GM23338 (cell line): ENCODE measurements around the gene GPR34. TPM values are rescaled to one million over a fixed set of nuclear protein-coding genes. Genes with fewer than 3 reads are reported as not detected.

Experiments
- ATAC-seq: fragments of 200-7000 bp; cut with Tn5 transposase; 3 replicates; pipeline ENCODE4 v1.9.1; 2020
- DNase-seq: peaks from one replicate; pipeline ENCODE4 v3.0.0-alpha.2; 2015; ENCODE audit warnings: low spot score
- H2AFZ ChIP-seq: fragments of 200-600 bp; sonication (generic); 2 replicates; pipeline ENCODE4 v1.8.0; 2016; ENCODE audit warnings: antibody characterized with exemption, mild to moderate bottlenecking, moderate library complexity
- H3F3A ChIP-seq: fragments of 200-600 bp; sonication (generic); replicated peaks from 2 replicates; pipeline ENCODE4 v1.8.0; 2017; ENCODE audit warnings: antibody characterized with exemption, mixed run types, low read depth
- H3K27ac ChIP-seq: fragments of 200-600 bp; sonication (generic); 2 replicates; pipeline ENCODE4 v1.6.1; 2016; ENCODE audit warnings: low read depth
- H3K27me3 ChIP-seq: fragments of 200-600 bp; sonication (generic); 2 replicates; pipeline ENCODE4 v1.8.0; 2016; ENCODE audit warnings: mild to moderate bottlenecking, mixed run types, moderate library complexity; ENCODE audit not compliant: insufficient read depth
- H3K36me3 ChIP-seq: fragments of 200-600 bp; sonication (generic); 2 replicates; pipeline ENCODE4 v1.8.0; 2016; ENCODE audit warnings: mild to moderate bottlenecking; ENCODE audit not compliant: insufficient read depth
- H3K4me1 ChIP-seq: fragments of 200-600 bp; sonication (generic); 2 replicates; pipeline ENCODE4 v1.8.0; 2016; ENCODE audit warnings: mild to moderate bottlenecking, moderate library complexity; ENCODE audit not compliant: insufficient read depth
- H3K4me2 ChIP-seq: fragments of 200-600 bp; sonication (generic); 2 replicates; pipeline ENCODE4 v1.7.1; 2017; ENCODE audit warnings: mixed run types
- H3K4me3 ChIP-seq: fragments of 200-600 bp; sonication (generic); 2 replicates; pipeline ENCODE4 v1.6.1; 2016; ENCODE audit warnings: mixed run types
- H3K79me2 ChIP-seq: fragments of 200-600 bp; sonication (generic); replicated peaks from 2 replicates; pipeline ENCODE4 v1.8.0; 2017; ENCODE audit warnings: mild to moderate bottlenecking; ENCODE audit not compliant: insufficient read depth
- H3K9me2 ChIP-seq: fragments of 200-600 bp; sonication (generic); 2 replicates; pipeline ENCODE4 v1.8.0; 2017; ENCODE audit not compliant: insufficient read depth
- H4K20me1 ChIP-seq: fragments of 200-600 bp; sonication (generic); replicated peaks from 2 replicates; pipeline ENCODE4 v1.8.0; 2017; ENCODE audit warnings: mild to moderate bottlenecking; ENCODE audit not compliant: insufficient read depth
- H3K27ac Mint-ChIP-seq: 2 replicates; pipeline ENCODE4 v1.8.0; 2020; ENCODE audit warnings: inconsistent platforms, mild to moderate bottlenecking, moderate library complexity, mixed read lengths
- H3K27me3 Mint-ChIP-seq: 3 replicates; pipeline ENCODE4 v1.8.0; 2022; ENCODE audit warnings: low read depth, mild to moderate bottlenecking, moderate library complexity, mixed read lengths, inconsistent platforms; ENCODE audit not compliant: insufficient read depth, poor library complexity
- H3K36me3 Mint-ChIP-seq: 3 replicates; pipeline ENCODE4 v1.8.0; 2021; ENCODE audit warnings: low read depth, mild to moderate bottlenecking, inconsistent platforms, moderate library complexity, mixed read lengths
- H3K4me1 Mint-ChIP-seq: 3 replicates; pipeline ENCODE4 v1.8.0; 2020; ENCODE audit warnings: mild to moderate bottlenecking, inconsistent platforms, mixed read lengths
- H3K4me3 Mint-ChIP-seq: 3 replicates; pipeline ENCODE4 v1.8.0; 2021; ENCODE audit warnings: moderate library complexity, mild to moderate bottlenecking, inconsistent platforms, mixed read lengths
- H3K9me3 Mint-ChIP-seq: 3 replicates; pipeline ENCODE4 v1.8.0; 2020; ENCODE audit warnings: moderate library complexity, mild to moderate bottlenecking, inconsistent platforms, mixed read lengths
- CREB1 ChIP-seq: fragments of 250-450 bp; sonication (Bioruptor Pico); IDR thresholded peaks from 2 replicates; pipeline ENCODE4 v1.5.0; 2020; ENCODE audit warnings: low read depth, mild to moderate bottlenecking, moderate library complexity
- CTCF ChIP-seq, 2 experiments: fragments of 200-600 bp in 1 of 2; sonication (generic) in 1 of 2; conservative IDR thresholded peaks; 2 replicates each; pipeline versions ENCODE4 v1.5.1 to v1.6.1; 2016 to 2017; ENCODE audit warnings: antibody characterized with exemption in 2 of 2, low read depth in 2 of 2, mild to moderate bottlenecking in 2 of 2, moderate library complexity in 1 of 2
- ETS1 ChIP-seq: IDR thresholded peaks from 2 replicates; pipeline ENCODE4 v1.6.1; 2016; ENCODE audit warnings: antibody characterized with exemption
- EZH2 ChIP-seq: fragments of 200-600 bp; sonication (generic); IDR thresholded peaks from one replicate; pipeline ENCODE4 v1.8.0; 2017; ENCODE audit warnings: antibody characterized with exemption, mild to moderate bottlenecking, low read depth; ENCODE audit not compliant: unreplicated experiment
- EZH2phosphoT487 ChIP-seq: fragments of 200-600 bp; sonication (generic); IDR thresholded peaks from one replicate; pipeline ENCODE4 v1.8.1; 2018; ENCODE audit warnings: antibody characterized with exemption; ENCODE audit not compliant: unreplicated experiment
- JUNB ChIP-seq: IDR thresholded peaks from one replicate; pipeline ENCODE4 v1.6.1; 2016; ENCODE audit warnings: antibody characterized with exemption; ENCODE audit not compliant: unreplicated experiment
- NANOG ChIP-seq: IDR thresholded peaks from 2 replicates; pipeline ENCODE4 v1.6.1; 2016; ENCODE audit warnings: antibody characterized with exemption, borderline replicate concordance
- POLR2AphosphoS5 ChIP-seq: IDR thresholded peaks from 2 replicates; pipeline ENCODE4 v1.6.1; 2016; ENCODE audit warnings: antibody characterized with exemption, low read depth
- ZNF114 ChIP-seq: fragments of 250-450 bp; sonication (Bioruptor Pico); IDR thresholded peaks from 2 replicates; pipeline ENCODE4 v1.5.0; 2020; ENCODE audit warnings: mild to moderate bottlenecking, moderate library complexity
- ZNF462 ChIP-seq: fragments of 250-450 bp; sonication (Bioruptor Pico); IDR thresholded peaks from 2 replicates; pipeline ENCODE4 v1.5.0; 2020; ENCODE audit warnings: mild to moderate bottlenecking, moderate library complexity
- polyA plus RNA-seq: library from polyadenylated mRNA; unstranded; fragments of >200 nt; fragmentation: Nextera tagmentation; extraction: Ambion mirVana; gene quantifications from 2 replicates; pipeline ENCODE4 v1.2.1, GENCODE V29; 2016
- total RNA-seq: library from RNA; depleted of rRNA; stranded (reverse); fragments of >200 nt; shearing (Covaris generic); gene quantifications from 2 replicates; pipeline ENCODE4 v1.2.3, GENCODE V29; 2014

GPR34 gene
- total and polyA plus RNA-seq, 2 experiments from 2014 or later: 0.55 TPM; not detected in 1

GRCh38 chrX:41722816-41723618 lies 34.2 kb downstream of the GPR34 start (continued):
- TF ChIP-seq ZNF462 (CRISPR knock-in tag) (no peak), EZH2 (no peak), ETS1 (no peak), CREB1 (CRISPR knock-in tag) (no peak), EZH2phosphoT487 (no peak), ZNF114 (CRISPR knock-in tag) (no peak), POLR2AphosphoS5 (no peak), JUNB (no peak)

GRCh38 chrX:41723826-41724225 lies 35.1 kb downstream of the GPR34 start, which contains the start of gene GPR82:
Gene GPR82 (plus strand): TSS chrX:41724181. CDS start chrX:41727027, 2,846 bp downstream.
- Mint-ChIP-seq H3K4me3 (no peak within 1 kb of the TSS), H3K36me3 (peaks cover 28% of the 10 kb centered on the region), H3K4me1 (no peaks in the 10 kb centered on the region), H3K27ac (no peak within 1 kb of the TSS), H3K27me3 (peaks cover 2% of the 10 kb centered on the region), H3K9me3 (peaks cover 14% of the 10 kb centered on the region)
- H3K4me2 ChIP-seq: no peak within 1 kb of the TSS
- H4K20me1 ChIP-seq: no peaks in the 10 kb centered on the region
- no peak within 1 kb of the TSS for H3K4me3 ChIP-seq
- H3K79me2 ChIP-seq: no peaks in the 10 kb centered on the region
- ATAC-seq (no peak), DNase-seq (no peak)
- H3K27me3 ChIP-seq: no peaks in the 10 kb centered on the region
- TF ChIP-seq CTCF (conservative IDR thresholded peaks at IDR 0.05; ENCODE audit: low read depth in 2 of 2) (no peak), POLR2AphosphoS5 (no peak), NANOG (no peak)
- H3K36me3 ChIP-seq: no peaks in the 10 kb centered on the region
- no peaks in the 10 kb centered on the region for H3F3A ChIP-seq
- H3K27ac ChIP-seq: no peak within 1 kb of the TSS
- H3K4me1 ChIP-seq: no peaks in the 10 kb centered on the region
- H3K9me2 ChIP-seq: no peaks in the 10 kb centered on the region
- no peak within 1 kb of the TSS for H2AFZ ChIP-seq
